ACC112 (cell line): Measurements from ENCODE around the gene SCEL.

Experiments used
- H2AFZ ChIP-seq: fragments of 200-600 bp; sonication (generic); one replicate; pipeline ENCODE4 v1.6.0; 2017; ENCODE audit warnings: antibody characterized with exemption, low read length; ENCODE audit not compliant: unreplicated experiment
- H3K27ac ChIP-seq: fragments of 200-600 bp; sonication (generic); 2 replicates; pipeline ENCODE4 v1.5.1; 2014; ENCODE audit warnings: low read depth, mild to moderate bottlenecking, antibody characterized with exemption, low read length, moderate library complexity
- H3K27me3 ChIP-seq: fragments of 200-600 bp; sonication (generic); 2 replicates; pipeline ENCODE4 v1.6.1; 2014; ENCODE audit warnings: mild to moderate bottlenecking, antibody characterized with exemption, low read length, moderate library complexity, mixed read lengths; ENCODE audit not compliant: insufficient read depth
- H3K36me3 ChIP-seq: fragments of 200-600 bp; sonication (generic); 2 replicates; pipeline ENCODE4 v1.6.1; 2016; ENCODE audit warnings: mild to moderate bottlenecking, antibody characterized with exemption, low read length, moderate library complexity, mixed read lengths; ENCODE audit not compliant: insufficient read depth
- H3K4me1 ChIP-seq: fragments of 200-600 bp; sonication (generic); one replicate; pipeline ENCODE4 v1.6.1; 2016; ENCODE audit warnings: low read length, mixed read lengths; ENCODE audit not compliant: insufficient read depth, unreplicated experiment, control insufficient read depth
- H3K4me3 ChIP-seq: fragments of 200-600 bp; sonication (generic); 2 replicates; pipeline ENCODE4 v1.5.1; 2014; ENCODE audit warnings: mild to moderate bottlenecking, low read depth, low read length
- H3K79me2 ChIP-seq: fragments of 200-600 bp; sonication (generic); one replicate; pipeline ENCODE4 v1.6.0; 2016; ENCODE audit warnings: low read length; ENCODE audit not compliant: control insufficient read depth, unreplicated experiment, insufficient read depth

The SCEL gene

GRCh38 chr13:77599351-77599750, 63.8 kb downstream of the SCEL start:
- H3K27me3 ChIP-seq: peaks cover 68% of the 10 kb centered on the region
- H3K4me3 ChIP-seq: no peak overlapping the region
- H3K36me3 ChIP-seq: no peaks in the 10 kb centered on the region
- H3K4me1 ChIP-seq: no peaks in the 10 kb centered on the region
- no peak overlapping the region for H2AFZ ChIP-seq
- H3K79me2 ChIP-seq: no peaks in the 10 kb centered on the region
- no peak overlapping the region for H3K27ac ChIP-seq

GRCh38 chr13:77600701-77601100, 65.2 kb downstream of the SCEL start:
- Histone ChIP-seq H3K79me2 (no peaks in the 10 kb centered on the region), H3K4me1 (no peaks in the 10 kb centered on the region), H3K27me3 (peaks cover 55% of the 10 kb centered on the region), H2AFZ (no peak overlapping the region), H3K27ac (no peak overlapping the region), H3K4me3 (no peak overlapping the region), H3K36me3 (no peaks in the 10 kb centered on the region)

GRCh38 chr13:77611068-77611467, 75.6 kb downstream of the SCEL start:
- H3K4me3 ChIP-seq: no peak overlapping the region
- H3K27me3 ChIP-seq: peaks cover 12% of the 10 kb centered on the region; the same call in 1 of the 2 replicates
- H2AFZ ChIP-seq: no peak overlapping the region
- no peaks in the 10 kb centered on the region for H3K79me2 ChIP-seq
- H3K4me1 ChIP-seq: no peaks in the 10 kb centered on the region
- no peak overlapping the region for H3K27ac ChIP-seq
- no peaks in the 10 kb centered on the region for H3K36me3 ChIP-seq

GRCh38 chr13:77616027-77616426, 80.5 kb downstream of the SCEL start:
- Histone ChIP-seq H3K27me3 (peaks cover 33% of the 10 kb centered on the region; the same call in 1 of the 2 replicates), H3K27ac (no peak overlapping the region), H3K79me2 (no peaks in the 10 kb centered on the region), H3K4me1 (no peaks in the 10 kb centered on the region), H2AFZ (no peak overlapping the region), H3K4me3 (no peak overlapping the region), H3K36me3 (no peaks in the 10 kb centered on the region)

- Histone ChIP-seq H3K36me3 (no peaks in the 10 kb centered on the region), H3K79me2 (no peaks in the 10 kb centered on the region), H2AFZ (no peak overlapping the region), H3K27me3 (peaks cover 30% of the 10 kb centered on the region), H3K27ac (no peak overlapping the region), H3K4me3 (no peak overlapping the region), H3K4me1 (no peaks in the 10 kb centered on the region)
Observed at GRCh38 chr13:77619655-77620054, 84.1 kb downstream of the SCEL start.

- H3K27ac ChIP-seq: no peak overlapping the region
- H3K36me3 ChIP-seq: no peaks in the 10 kb centered on the region
- peaks cover 34% of the 10 kb centered on the region for H3K27me3 ChIP-seq
- H3K79me2 ChIP-seq: no peaks in the 10 kb centered on the region
- H2AFZ ChIP-seq: no peak overlapping the region
- H3K4me1 ChIP-seq: no peaks in the 10 kb centered on the region
- H3K4me3 ChIP-seq: no peak overlapping the region
Observed at GRCh38 chr13:77620138-77620537, 84.6 kb downstream of the SCEL start.

GRCh38 chr13:77623806-77624205, 88.3 kb downstream of the SCEL start:
- Histone ChIP-seq H3K4me3 (no peak overlapping the region), H3K27ac (no peak overlapping the region), H2AFZ (no peak overlapping the region), H3K4me1 (no peaks in the 10 kb centered on the region), H3K36me3 (no peaks in the 10 kb centered on the region), H3K27me3 (peaks cover 24% of the 10 kb centered on the region), H3K79me2 (no peaks in the 10 kb centered on the region)

- no peak overlapping the region for H2AFZ ChIP-seq
- no peak overlapping the region for H3K27ac ChIP-seq
- H3K27me3 ChIP-seq: peaks cover 18% of the 10 kb centered on the region; the same call in 1 of the 2 replicates
- H3K79me2 ChIP-seq: no peaks in the 10 kb centered on the region
- H3K4me1 ChIP-seq: no peaks in the 10 kb centered on the region
- no peak overlapping the region for H3K4me3 ChIP-seq
- H3K36me3 ChIP-seq: no peaks in the 10 kb centered on the region
Observed at GRCh38 chr13:77628170-77628569, 92.7 kb downstream of the SCEL start.

- Histone ChIP-seq H2AFZ (no peak overlapping the region), H3K79me2 (no peaks in the 10 kb centered on the region), H3K4me1 (no peaks in the 10 kb centered on the region), H3K36me3 (no peaks in the 10 kb centered on the region), H3K4me3 (no peak overlapping the region), H3K27me3 (0 out of 2 replicates have a peak, but pooled peaks cover 7% of the 10 kb centered on the region), H3K27ac (no peak overlapping the region)
Observed at GRCh38 chr13:77637588-77637987, 102.1 kb downstream of the SCEL start.

- Histone ChIP-seq H3K4me1 (no peaks in the 10 kb centered on the region), H3K79me2 (no peaks in the 10 kb centered on the region), H2AFZ (no peak overlapping the region), H3K27me3 (peaks cover 3% of the 10 kb centered on the region; the same call in 1 of the 2 replicates), H3K36me3 (no peaks in the 10 kb centered on the region), H3K4me3 (no peak overlapping the region), H3K27ac (no peak overlapping the region)
Observed at GRCh38 chr13:77650409-77650808, 114.9 kb downstream of the SCEL start.

GRCh38 chr13:77653301-77653700, 117.8 kb downstream of the SCEL start:
- Histone ChIP-seq H2AFZ (no peak overlapping the region), H3K27ac (no peak overlapping the region), H3K36me3 (no peaks in the 10 kb centered on the region), H3K4me1 (no peaks in the 10 kb centered on the region), H3K4me3 (no peak overlapping the region), H3K27me3 (0 out of 2 replicates have a peak, but pooled peaks cover 3% of the 10 kb centered on the region), H3K79me2 (no peaks in the 10 kb centered on the region)
